Right lobe of liver (tissue), 6 donors: ENCODE data around the gene PDE7B. TPM values are rescaled to one million over a fixed set of nuclear protein-coding genes. Genes with fewer than 3 reads are reported as not detected.

Experiments used
- ATAC-seq, 4 donors: fragments of 200-7000 bp; cut with Tn5 transposase; one replicate each; pipeline ENCODE4 v1.9.1; 2020; ENCODE audit warnings: mild to moderate bottlenecking in 4 of 4, moderate library complexity in 4 of 4
- DNase-seq, 3 donors: peaks; one replicate each; pipeline ENCODE4 v3.0.0-alpha.2; 2020
- H3K27ac ChIP-seq, 3 donors: fragments of 200-600 bp; one replicate each; pipeline ENCODE4 v1.8.0; 2022
- H3K27me3 ChIP-seq, 2 donors: fragments of 200-600 bp; one replicate each; pipeline ENCODE4 v1.8.0; 2022
- H3K36me3 ChIP-seq, 4 donors: fragments of 200-600 bp; sonication (generic) in 1 of 4; one replicate each; pipeline versions ENCODE4 v1.5.1 to v1.8.0; 2017 to 2022; ENCODE audit warnings: control low read depth in 1 of 4
- H3K4me1 ChIP-seq, 4 donors: fragments of 200-600 bp; sonication (generic) in 1 of 4; one replicate each; pipeline versions ENCODE4 v1.5.1 to v1.8.0; 2017 to 2022; ENCODE audit warnings: control low read depth in 1 of 4
- H3K4me3 ChIP-seq, 3 donors: fragments of 200-600 bp; one replicate each; pipeline ENCODE4 v1.8.0; 2022
- H3K9me3 ChIP-seq, 4 donors: fragments of 200-600 bp; sonication (generic) in 1 of 4; one replicate each; pipeline versions ENCODE4 v1.5.1 to v1.8.0; 2017 to 2022; ENCODE audit warnings: control low read depth in 1 of 4
- POLR2A ChIP-seq: fragments of 450-650 bp; IDR thresholded peaks from one replicate; pipeline ENCODE4 v1.6.1; 2017; ENCODE audit warnings: antibody characterized with exemption, mild to moderate bottlenecking
- WGBS: methylation state at CpG from one replicate; pipeline ENCODE4 v1.1.6; 2018; ENCODE audit warnings: low coverage, low lambda C conversion rate; ENCODE audit not compliant: insufficient coverage; ENCODE audit errors: missing lambda C conversion rate; 5-methylcytosine and 5-hydroxymethylcytosine counted together
- intact Hi-C, 2 donors: fragments of 100-400 bp; cut with DNase I; formaldehyde crosslinking; loops; one replicate each; pipeline versions ENCODE4 v1.11.2 to v1.14.1; 2022
- total RNA-seq, 6 experiments: library from RNA; depleted of rRNA in 2 of 6; stranded (reverse); fragments of >200 nt in 2 of 6; fragmentation: NEBNext Ultra II Directional in 3 of 6; extraction: Animal tissue kit (Norgen Biotek cat#: 25700) in 3 of 6; gene quantifications; one replicate each; pipeline versions ENCODE4 v1.1.0 to v1.2.4, GENCODE V29; 2016 to 2023
- TF ChIP-seq, protein P1 (sequence below), 4 donors: fragments of 200-600 bp in 3 of 4; fragments of 450-650 bp in 1 of 4; IDR thresholded peaks; one replicate each; pipeline versions ENCODE4 v1.5.1 to v1.8.0; 2016 to 2022; ENCODE audit warnings: antibody characterized with exemption in 4 of 4, mild to moderate bottlenecking in 2 of 4
- donor health status: DM: no; HTN: yes; CAD: no.
- donor health status: DM: no; HTN: no; CAD: no.
- donor health status: DM: no; HTN: no; CAD: no.
- donor health status: DM: no; HTN: yes; CAD: no.
- donor health status: DM: no; HTN: yes; CAD: no.

PDE7B gene
- total RNA-seq, 6 experiments from 2014 or later: 1.1 to 5.1 (median 1.9) TPM

GRCh38 chr6:136173519-136174507 lies 322.3 kb downstream of the PDE7B start:
- no peak for DNase-seq

GRCh38 chr6:136174510-136174909 lies 323.0 kb downstream of the PDE7B start:
- DNase-seq (no peak), ATAC-seq (peak in 3 of 4 donors; percentile 27 to 57 (median 55))
- TF ChIP-seq POLR2A: no peak
- TF ChIP-seq, protein P1, sequence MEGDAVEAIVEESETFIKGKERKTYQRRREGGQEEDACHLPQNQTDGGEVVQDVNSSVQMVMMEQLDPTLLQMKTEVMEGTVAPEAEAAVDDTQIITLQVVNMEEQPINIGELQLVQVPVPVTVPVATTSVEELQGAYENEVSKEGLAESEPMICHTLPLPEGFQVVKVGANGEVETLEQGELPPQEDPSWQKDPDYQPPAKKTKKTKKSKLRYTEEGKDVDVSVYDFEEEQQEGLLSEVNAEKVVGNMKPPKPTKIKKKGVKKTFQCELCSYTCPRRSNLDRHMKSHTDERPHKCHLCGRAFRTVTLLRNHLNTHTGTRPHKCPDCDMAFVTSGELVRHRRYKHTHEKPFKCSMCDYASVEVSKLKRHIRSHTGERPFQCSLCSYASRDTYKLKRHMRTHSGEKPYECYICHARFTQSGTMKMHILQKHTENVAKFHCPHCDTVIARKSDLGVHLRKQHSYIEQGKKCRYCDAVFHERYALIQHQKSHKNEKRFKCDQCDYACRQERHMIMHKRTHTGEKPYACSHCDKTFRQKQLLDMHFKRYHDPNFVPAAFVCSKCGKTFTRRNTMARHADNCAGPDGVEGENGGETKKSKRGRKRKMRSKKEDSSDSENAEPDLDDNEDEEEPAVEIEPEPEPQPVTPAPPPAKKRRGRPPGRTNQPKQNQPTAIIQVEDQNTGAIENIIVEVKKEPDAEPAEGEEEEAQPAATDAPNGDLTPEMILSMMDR (IDR thresholded peaks at IDR 0.05): no peak
- intact Hi-C loops: no loop called here
- H3K4me3 ChIP-seq: no peak overlapping the region
- H3K36me3 ChIP-seq: no peaks in the 10 kb centered on the region
- H3K4me1 ChIP-seq: peaks cover 0 to 19% (median 7%) of the 10 kb centered on the region in 4 donors
- WGBS: 62% methylated on average over 2 of the region's 2 CpGs
- H3K27ac ChIP-seq: peak overlapping the region; percentile 53 to 77 (median 68)
- H3K27me3 ChIP-seq: no peaks in the 10 kb centered on the region
- no peaks in the 10 kb centered on the region for H3K9me3 ChIP-seq

More at GRCh38 chr6:136173519-136174507, 322.3 kb downstream of the PDE7B start:
- no peak for TF ChIP-seq POLR2A
- TF ChIP-seq, protein P1 (IDR thresholded peaks at IDR 0.05): no peak
- WGBS: 31% methylated on average over 13 of the region's 13 CpGs
- H3K4me1 ChIP-seq: peaks cover 0 to 19% (median 7%) of the 10 kb centered on the region in 4 donors
- H3K4me3 ChIP-seq: peak overlapping the region in 2 of 3 donors; percentile 19 to 28
- no peaks in the 10 kb centered on the region for H3K9me3 ChIP-seq
- no peaks in the 10 kb centered on the region for H3K27me3 ChIP-seq
- H3K27ac ChIP-seq: peak overlapping the region; percentile 53 to 77 (median 68)
- H3K36me3 ChIP-seq: no peaks in the 10 kb centered on the region
- peak; percentile 89 to 96 (median 90) for ATAC-seq
- intact Hi-C loops: no loop called here

DNA sequence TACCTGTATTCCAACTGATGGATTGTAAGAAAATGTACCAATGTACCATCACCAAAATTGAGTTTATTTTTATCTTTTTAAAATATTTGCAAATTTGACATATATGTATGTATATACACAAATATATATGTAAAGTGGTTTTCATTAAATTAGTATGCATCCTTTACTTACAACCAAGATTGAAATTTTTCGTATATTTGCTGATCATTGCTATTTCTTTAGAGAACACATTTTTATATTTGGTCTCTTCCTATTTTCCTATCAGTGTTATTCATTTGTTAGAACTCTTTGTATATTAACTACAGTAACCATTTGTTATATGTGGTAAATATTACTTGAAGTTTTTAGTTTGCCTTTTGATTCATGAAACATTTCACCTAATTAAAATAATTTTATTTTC lies 324.4 kb downstream of the PDE7B start:
- DNase-seq (no peak), ATAC-seq (no peak)
- intact Hi-C loops: no loop called here
- no peaks in the 10 kb centered on the region for H3K36me3 ChIP-seq
- H3K4me1 ChIP-seq: peaks cover 0 to 22% (median 7%) of the 10 kb centered on the region in 4 donors
- H3K27me3 ChIP-seq: no peaks in the 10 kb centered on the region
- 86% methylated on average over 1 of the region's 1 CpG for WGBS
- no peak for TF ChIP-seq POLR2A
- TF ChIP-seq, protein P1 (IDR thresholded peaks at IDR 0.05): no peak
- no peaks in the 10 kb centered on the region for H3K9me3 ChIP-seq
- no peak overlapping the region for H3K4me3 ChIP-seq
- H3K27ac ChIP-seq: no peak overlapping the region

GRCh38 chr6:136178749-136179148 lies 327.2 kb downstream of the PDE7B start:
- Histone ChIP-seq H3K9me3 (no peaks in the 10 kb centered on the region), H3K4me3 (no peak overlapping the region), H3K4me1 (peaks cover 0 to 30% (median 6%) of the 10 kb centered on the region in 4 donors), H3K27me3 (no peaks in the 10 kb centered on the region), H3K36me3 (no peaks in the 10 kb centered on the region), H3K27ac (no peak overlapping the region)
- WGBS: 40% methylated on average over 2 of the region's 2 CpGs
- no peak for ATAC-seq
- TF ChIP-seq, protein P1 (IDR thresholded peaks at IDR 0.05): no peak
- TF ChIP-seq POLR2A: no peak
- no peak for DNase-seq
- intact Hi-C loops: no loop called here
